ENCODE data around the gene ANKRD44. TPM values are rescaled to one million over a fixed set of nuclear protein-coding genes. Genes with fewer than 3 reads are reported as not detected.
A peak's percentile ranks its signal among the peaks of the same experiment; 100 is the strongest.

ANKRD44 gene
- total RNA-seq, 1 experiment from 2014 or later: 10.3 TPM

GRCh38 chr2:197179744-197180498 is 130.7 kb downstream of the ANKRD44 start:
- peak; percentile 76 for DNase-seq (ENCODE audit: low read depth)

DNA sequence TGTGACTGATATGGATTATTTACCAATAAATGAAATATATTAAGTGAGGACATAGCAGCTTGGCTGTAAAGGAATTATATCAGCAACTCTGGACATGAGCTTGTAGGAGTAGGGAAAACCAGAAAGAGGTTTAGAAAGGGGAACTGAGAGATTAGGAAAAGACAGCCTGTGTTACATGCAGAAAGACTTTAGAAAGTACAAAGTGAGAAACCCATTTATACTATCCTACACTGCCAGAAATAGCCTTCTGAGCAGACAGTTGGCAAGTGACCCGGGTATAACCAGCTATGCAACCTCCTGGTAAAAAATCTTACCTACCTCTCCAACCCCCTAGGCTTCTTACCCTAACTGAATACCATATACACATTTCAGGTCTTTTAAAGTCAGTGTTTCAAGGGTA is 134.1 kb downstream of the ANKRD44 start:
- no peak for DNase-seq (ENCODE audit: low read depth)

DNA sequence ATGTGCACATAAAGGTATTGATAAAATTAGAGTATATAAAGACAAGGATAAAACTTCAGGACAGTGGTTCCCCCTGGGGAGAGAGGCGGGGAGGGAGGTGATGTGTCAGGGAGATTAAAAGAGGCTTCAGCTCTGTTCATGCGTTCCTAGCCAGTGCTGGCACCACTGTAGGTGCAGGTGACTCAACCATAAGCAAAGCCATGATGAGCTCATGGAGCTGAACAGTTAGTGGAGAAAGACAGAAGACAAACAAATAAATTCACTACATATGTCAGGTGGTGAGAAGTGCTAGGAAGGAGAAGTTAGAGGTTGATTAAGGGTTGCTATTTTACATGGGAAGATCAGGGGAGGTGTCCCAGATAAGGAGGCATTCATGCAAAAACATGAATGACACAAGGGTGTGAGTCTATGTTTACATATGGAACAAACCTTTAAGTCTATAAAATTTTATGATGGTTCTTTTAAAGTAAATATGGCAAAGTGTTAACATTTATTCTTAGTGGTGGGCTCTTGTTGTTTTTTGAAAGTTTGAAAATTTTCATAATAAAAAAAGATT is 136.0 kb downstream of the ANKRD44 start:
- DNase-seq (ENCODE audit: low read depth): peak; percentile 60

GRCh38 chr2:197171582-197171981 is 139.0 kb downstream of the ANKRD44 start:
- no peak for DNase-seq (ENCODE audit: low read depth)

GRCh38 chr2:197170208-197170607 is 140.4 kb downstream of the ANKRD44 start:
- peak; percentile 36 for DNase-seq (ENCODE audit: low read depth)

DNA sequence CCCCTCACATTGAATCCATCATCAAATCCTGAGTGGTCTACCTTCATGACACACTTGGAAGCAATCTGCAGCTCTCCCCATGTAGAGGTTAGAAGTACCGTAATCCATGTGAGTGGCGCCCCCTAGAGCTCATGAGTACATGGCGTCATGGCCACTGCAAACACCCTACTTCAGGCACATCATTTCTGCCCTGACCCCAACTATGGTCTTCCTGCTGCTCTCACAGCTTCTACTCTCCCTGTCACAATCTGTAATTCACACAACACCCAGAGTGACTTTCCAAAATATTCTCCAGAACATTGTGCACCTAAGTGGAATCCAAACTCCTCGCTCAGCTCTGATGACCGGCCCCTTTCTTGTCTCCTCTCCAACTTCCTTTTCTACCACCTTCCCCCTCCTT is 141.9 kb downstream of the ANKRD44 start:
- DNase-seq (ENCODE audit: low read depth): peak; percentile 61

DNA sequence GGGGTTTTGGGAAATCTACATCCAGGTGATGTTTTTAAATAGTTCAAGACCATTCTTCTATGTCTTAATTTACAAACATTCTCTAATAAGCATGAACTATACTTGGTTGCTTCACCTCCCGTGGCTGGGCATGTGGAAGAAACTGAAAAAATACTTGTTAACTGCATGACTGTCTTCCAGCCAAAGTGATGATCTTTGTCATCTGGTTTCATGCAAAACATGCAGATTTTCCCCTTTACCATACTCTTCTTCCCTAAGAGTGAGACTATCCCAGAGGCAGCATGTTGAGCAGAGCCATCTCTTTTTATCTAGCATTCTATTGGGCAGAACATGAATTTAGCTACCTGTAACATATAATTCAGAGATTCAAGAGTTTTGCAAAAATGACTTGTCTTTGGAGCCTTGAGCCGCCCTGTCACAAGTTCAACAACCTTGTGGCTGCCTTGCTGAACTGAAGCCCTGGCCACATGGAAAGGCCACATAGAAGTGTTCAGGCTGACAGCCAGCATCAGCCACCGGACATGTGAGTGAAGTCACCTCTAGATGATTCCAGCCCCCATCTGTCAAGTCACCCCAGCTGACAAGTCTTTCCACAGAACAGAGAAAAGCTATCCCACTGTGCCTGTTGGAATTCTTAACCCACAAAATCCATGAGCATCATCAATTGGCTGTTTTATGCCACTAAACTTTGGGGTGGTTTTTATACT is 142.8 kb downstream of the ANKRD44 start:
- no peak for DNase-seq (ENCODE audit: low read depth)

DNA sequence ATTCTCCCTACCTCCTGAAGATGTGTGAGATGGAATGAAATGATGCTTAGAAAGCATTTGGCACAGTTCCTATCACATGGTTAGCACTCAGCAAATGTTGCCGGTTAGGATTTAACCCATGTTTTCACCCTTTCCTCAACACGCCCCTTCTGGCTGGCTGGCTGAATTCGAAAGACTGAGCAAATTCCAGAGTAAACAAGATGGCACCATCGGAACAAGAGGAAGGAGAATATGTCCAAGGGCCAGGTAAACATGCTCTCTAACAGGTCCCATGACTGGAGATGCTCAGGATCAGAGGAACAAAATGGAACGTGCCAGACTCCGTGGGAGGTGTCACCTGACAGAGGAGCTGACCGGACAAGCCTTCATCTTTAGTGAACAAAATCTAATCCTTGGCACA is 145.6 kb downstream of the ANKRD44 start:
- no peak for DNase-seq (ENCODE audit: low read depth)

DNA sequence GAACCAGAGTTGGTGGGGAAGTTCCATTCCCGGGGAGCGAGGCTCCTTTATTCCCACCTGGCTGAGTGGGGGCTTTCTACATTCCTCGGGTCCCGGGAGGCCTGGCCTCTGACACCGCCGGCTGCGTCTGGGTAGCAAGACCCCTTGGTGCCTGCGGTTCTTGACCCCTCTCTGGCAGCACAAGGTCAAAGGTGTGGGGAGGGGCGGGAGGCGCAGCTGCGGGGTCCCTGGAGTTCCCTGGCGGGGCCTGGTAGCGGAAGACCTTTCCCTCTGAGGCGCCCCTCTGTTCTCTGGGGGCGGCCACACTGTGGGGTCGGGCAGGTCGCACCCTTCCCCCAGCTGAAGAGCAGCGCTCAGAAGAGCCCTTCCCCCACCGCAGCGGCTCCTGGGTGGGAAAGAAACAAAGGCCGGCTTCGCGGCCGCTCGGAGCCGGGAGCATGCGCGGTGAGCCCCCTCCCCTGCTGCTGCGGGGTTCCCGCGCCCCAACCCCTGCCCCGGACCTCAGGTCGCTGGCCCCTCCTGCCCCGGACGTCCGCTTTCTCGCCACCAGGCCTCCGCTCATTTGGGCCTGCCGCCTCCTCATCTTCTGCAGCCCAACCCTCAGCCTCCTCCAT is 146.3 kb downstream of the ANKRD44 start:
- no peak for DNase-seq (ENCODE audit: low read depth)

DNA sequence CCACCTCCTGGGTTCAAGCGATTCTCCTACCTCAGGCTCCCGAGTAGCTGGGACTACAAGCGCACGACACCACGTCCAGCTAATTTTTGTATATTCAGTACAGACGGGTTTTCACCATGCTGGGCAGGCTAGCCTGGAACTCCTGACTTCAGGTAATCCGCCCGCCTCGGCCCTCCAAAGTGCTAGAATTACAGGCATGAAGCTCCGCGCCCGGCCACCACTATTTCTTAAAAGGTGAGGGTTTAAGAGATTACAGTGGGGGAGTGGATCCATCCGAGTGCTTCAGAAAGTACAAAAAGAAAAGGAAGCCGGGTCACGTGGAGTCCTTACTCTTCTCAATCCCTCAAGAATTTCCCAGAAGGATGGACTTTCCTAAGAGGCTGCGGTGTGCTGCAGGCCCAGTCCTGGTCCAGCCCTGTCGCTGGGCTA is 146.9 kb downstream of the ANKRD44 start:
- no peak for DNase-seq (ENCODE audit: low read depth)

DNA sequence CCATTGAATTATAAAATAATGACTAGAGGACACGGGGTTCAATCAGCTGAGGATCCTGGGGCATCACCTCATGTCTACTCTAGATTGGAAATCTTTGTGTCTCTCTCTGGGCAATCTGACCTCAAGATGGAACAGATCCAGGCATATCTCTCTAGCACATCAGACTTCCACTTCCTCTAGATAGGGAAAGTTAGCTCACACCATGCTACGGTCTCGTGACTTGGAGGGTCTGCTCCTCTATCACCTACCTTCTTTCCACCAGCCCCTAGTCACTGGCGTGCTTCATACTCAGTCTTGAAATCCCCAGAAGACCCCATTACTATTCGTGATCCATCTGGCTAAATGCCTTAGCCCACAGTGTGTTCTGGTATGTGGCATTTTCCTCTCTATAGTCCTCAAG is 148.8 kb downstream of the ANKRD44 start:
- DNase-seq (ENCODE audit: low read depth): peak; percentile 33

DNA sequence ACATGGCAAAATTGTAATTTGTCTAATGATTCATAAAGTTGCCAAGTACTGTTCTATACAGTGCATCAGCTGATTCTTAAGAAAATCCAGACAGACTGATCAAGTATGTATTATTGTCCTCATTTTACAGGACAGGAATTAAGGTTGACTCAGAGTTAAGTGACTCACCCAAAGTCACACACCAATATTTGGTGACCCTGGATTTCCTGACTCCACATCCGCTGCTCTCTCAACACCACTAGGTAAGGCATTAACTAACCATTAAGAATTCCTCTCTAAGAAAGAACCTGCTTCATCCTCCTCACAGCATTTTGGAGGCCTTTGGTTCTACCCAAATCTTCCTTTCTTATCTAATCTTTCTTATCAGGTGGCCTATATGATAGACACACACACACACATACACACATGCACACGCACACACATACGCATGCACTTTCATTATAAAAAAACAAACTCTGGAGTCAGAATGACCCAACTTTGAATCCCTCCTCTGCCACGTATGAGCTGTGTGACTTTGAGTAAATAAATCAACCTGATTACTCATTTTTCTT is 150.8 kb downstream of the ANKRD44 start:
- peak; percentile 89 for DNase-seq (ENCODE audit: low read depth)

DNA sequence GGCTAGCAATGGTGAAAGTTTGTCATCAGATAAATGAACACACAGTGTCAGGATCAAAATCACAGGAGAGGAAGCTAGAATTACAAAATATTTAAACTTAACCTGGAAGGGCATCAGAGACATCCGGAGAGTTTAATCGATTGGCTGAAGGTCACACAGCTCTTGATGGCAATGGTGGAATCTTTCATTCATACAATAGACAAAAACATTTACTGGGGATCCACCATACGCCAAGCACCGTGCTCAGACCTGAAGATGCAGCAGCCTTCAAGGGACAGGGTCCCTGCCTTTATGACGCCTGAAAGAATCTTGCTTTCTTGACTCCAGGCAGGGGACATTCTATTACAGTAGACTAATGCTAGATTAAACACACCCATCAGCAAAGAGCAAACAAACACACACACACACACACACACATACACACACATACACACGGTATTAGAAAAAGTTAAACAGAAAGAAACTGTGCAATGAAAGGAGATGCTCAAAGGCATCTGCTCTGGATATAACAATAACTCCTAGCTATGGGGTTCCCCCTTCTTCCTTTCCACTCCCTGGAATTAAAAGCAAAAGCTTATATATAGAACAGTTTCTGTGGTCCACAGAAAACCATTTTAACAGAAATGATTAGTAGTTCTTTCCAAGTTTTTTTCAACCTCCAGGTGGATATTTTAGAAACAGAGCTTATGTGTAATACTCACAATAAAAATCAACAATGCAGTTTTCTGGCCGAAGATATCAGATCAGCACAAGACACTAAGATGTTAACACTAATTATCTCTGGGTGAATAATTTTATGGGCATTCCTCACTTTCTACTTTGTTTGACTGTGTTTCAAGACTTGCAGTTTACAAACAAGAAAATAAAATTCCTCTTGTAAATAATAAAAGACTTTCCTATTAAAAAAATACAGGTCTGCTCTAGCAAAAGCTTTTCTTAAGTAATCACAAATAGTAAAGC is 151.7 kb downstream of the ANKRD44 start:
- peak; percentile 73 for DNase-seq (ENCODE audit: low read depth)

- DNase-seq (ENCODE audit: low read depth): no peak
Measured at GRCh38 chr2:197157879-197158537, 152.6 kb downstream of the ANKRD44 start.

- DNase-seq (ENCODE audit: low read depth): no peak
Measured at GRCh38 chr2:197156771-197157170, 153.8 kb downstream of the ANKRD44 start.

DNA sequence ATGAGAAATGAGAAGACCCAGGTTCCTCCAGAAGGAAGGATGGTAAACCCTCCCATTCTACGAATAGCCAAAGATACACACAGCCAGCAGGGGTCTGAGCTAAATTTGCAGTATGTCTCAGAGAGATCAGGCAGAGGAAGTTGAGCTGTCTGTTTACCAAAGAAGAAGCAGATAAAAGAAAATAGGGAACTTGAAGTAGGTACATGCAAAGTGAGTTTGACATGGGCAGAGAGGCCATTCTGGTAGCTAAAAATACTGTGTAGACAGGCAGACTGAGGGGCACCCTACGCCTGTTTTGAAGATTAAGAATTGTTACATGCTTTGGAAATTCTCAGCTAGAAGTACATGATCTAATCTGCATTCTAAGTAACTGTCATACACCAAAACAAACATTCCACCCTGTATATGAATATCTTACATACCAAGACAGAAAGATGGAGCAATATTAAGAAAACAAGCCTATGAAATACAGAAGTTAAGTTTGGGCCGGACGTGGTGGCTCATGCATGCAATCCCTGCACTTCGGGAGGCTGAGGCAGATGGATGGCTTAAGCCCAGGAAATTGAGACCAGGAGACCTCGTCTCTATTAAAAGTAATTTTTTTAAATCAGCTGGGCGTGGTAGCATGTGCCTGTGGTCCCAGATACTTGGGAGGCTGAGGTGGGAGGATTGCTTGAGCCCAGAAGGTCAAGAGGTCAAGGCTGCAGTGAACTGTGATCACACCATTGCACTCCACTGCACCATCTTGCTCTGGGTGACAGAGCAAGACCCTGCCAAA is 157.9 kb downstream of the ANKRD44 start:
- DNase-seq (ENCODE audit: low read depth): no peak

DNA sequence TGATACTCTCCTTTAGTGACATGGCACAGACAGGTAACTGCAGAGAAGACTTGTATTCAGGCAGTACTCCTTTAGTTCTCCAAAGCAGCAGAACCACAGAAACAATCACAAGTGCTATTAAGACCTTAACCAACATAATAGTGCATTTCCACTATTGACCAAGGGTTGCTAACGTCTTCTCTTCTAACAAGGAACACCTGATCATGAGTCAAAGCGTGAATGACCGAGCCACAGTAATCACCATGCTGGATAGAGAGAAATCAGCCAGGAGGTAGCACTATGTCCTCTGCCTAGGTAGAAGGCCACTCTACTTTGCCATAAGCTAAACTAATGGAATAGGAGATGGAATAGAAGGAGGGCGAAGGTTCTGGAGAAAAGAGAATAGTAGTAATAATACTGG is 161.0 kb downstream of the ANKRD44 start:
- no peak for DNase-seq (ENCODE audit: low read depth)

DNA sequence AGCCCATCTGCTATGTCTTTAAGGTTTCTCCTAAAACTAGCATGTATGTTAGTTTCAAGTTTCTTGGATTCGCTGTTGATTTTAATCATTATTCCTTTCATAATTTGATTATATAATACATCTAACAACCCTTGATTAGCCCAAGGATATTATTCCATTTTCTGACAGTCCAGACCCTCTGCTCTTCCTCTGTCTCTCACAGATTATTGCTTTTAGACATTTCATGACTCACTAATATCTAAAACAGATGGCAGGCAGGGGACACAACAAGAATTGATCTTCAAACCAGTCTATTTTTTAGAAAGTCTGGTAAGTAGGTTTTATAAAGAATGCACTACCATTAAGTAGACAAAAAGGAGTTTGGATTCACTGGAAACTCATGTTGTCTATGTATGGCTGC is 162.2 kb downstream of the ANKRD44 start:
- DNase-seq (ENCODE audit: low read depth): no peak

DNA sequence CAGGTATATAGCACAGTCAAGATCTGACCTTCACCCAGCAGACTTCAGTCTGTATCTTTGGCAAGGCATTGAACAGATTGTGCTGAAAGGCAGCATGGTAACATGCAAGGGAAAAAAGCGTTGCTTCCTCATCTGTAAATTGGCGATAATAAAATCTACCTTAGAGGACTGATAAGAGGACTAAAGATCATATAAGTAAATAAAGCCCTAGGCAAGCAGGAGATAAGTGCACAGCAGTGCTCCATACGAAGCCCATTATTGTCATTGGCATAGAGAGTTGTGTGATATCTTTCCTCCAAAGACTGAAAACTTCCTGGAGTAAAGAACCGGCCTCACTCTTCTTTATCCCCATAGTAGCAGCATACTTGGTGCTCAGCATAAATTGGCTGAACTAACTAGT is 162.6 kb downstream of the ANKRD44 start:
- DNase-seq (ENCODE audit: low read depth): no peak

- DNase-seq (ENCODE audit: low read depth): no peak
Measured at GRCh38 chr2:197146995-197147394, 163.6 kb downstream of the ANKRD44 start.
